GM08714 (cell line): Measurements from ENCODE around the gene LRP1-AS.

Experiments used
- H3K4me3 ChIP-seq: fragments of 200-500 bp; sonication (Bioruptor generic); 2 replicates; pipeline ENCODE4 v1.5.1; 2014; ENCODE audit warnings: mild to moderate bottlenecking, low read length, inconsistent platforms
- ZNF274 ChIP-seq: IDR thresholded peaks from 2 replicates; pipeline ENCODE4 v1.6.1; 2012; ENCODE audit warnings: mild to moderate bottlenecking, low read depth, low read length

Gene LRP1-AS

GRCh38 chr12:57146961-57147944 is at the start of gene LRP1-AS:
Gene LRP1-AS (minus strand): TSS chr12:57147619.
- no peak within 1 kb of the TSS for H3K4me3 ChIP-seq
- TF ChIP-seq ZNF274, result no peak

GRCh38 chr12:57196956-57197355 is 49.5 kb upstream of the LRP1-AS start:
- no peak overlapping the region for H3K4me3 ChIP-seq
- TF ChIP-seq ZNF274, result no peak

- no peak for TF ChIP-seq ZNF274
- H3K4me3 ChIP-seq, result no peak overlapping the region
These were observed 49.0 kb upstream of the LRP1-AS start for GRCh38 chr12:57196439-57196838.

GRCh38 chr12:57195611-57196371 is 48.4 kb upstream of the LRP1-AS start:
- no peak for TF ChIP-seq ZNF274
- H3K4me3 ChIP-seq, result no peak overlapping the region

- H3K4me3 ChIP-seq, result no peak overlapping the region
- TF ChIP-seq ZNF274, result no peak
These were observed 47.8 kb upstream of the LRP1-AS start for GRCh38 chr12:57195186-57195585.

GRCh38 chr12:57194253-57194652 is 46.8 kb upstream of the LRP1-AS start:
- H3K4me3 ChIP-seq, result no peak overlapping the region
- TF ChIP-seq ZNF274, result no peak

- TF ChIP-seq ZNF274, result no peak
- no peak overlapping the region for H3K4me3 ChIP-seq
These were observed 46.4 kb upstream of the LRP1-AS start for GRCh38 chr12:57193706-57194245.

- no peak overlapping the region for H3K4me3 ChIP-seq
- TF ChIP-seq ZNF274, result no peak
These were observed 45.5 kb upstream of the LRP1-AS start for GRCh38 chr12:57192920-57193319.

- no peak for TF ChIP-seq ZNF274
- no peak overlapping the region for H3K4me3 ChIP-seq
These were observed 44.0 kb upstream of the LRP1-AS start for GRCh38 chr12:57191410-57191809.

GRCh38 chr12:57190821-57191220 is 43.4 kb upstream of the LRP1-AS start:
- H3K4me3 ChIP-seq, result no peak overlapping the region
- TF ChIP-seq ZNF274, result no peak

- TF ChIP-seq ZNF274, result no peak
- no peak overlapping the region for H3K4me3 ChIP-seq
These were observed 42.6 kb upstream of the LRP1-AS start for GRCh38 chr12:57190037-57190436.

- H3K4me3 ChIP-seq, result no peak overlapping the region
- TF ChIP-seq ZNF274, result no peak
These were observed 40.6 kb upstream of the LRP1-AS start for GRCh38 chr12:57188090-57188425.

GRCh38 chr12:57187222-57188089 is 40.0 kb upstream of the LRP1-AS start:
- TF ChIP-seq ZNF274, result no peak

More at GRCh38 chr12:57187222-57188089, 40.0 kb upstream of the LRP1-AS start:
- no peak overlapping the region for H3K4me3 ChIP-seq
